ENCODE measurements around the gene MRPL27. TPM values are rescaled to one million over a fixed set of nuclear protein-coding genes. Genes with fewer than 3 reads are reported as not detected.
A peak's percentile ranks its signal among the peaks of the same experiment; 100 is the strongest.

Gene MRPL27
- total RNA-seq, 2 experiments from 2014 or later, result 55.1 to 58.2 TPM

DNA sequence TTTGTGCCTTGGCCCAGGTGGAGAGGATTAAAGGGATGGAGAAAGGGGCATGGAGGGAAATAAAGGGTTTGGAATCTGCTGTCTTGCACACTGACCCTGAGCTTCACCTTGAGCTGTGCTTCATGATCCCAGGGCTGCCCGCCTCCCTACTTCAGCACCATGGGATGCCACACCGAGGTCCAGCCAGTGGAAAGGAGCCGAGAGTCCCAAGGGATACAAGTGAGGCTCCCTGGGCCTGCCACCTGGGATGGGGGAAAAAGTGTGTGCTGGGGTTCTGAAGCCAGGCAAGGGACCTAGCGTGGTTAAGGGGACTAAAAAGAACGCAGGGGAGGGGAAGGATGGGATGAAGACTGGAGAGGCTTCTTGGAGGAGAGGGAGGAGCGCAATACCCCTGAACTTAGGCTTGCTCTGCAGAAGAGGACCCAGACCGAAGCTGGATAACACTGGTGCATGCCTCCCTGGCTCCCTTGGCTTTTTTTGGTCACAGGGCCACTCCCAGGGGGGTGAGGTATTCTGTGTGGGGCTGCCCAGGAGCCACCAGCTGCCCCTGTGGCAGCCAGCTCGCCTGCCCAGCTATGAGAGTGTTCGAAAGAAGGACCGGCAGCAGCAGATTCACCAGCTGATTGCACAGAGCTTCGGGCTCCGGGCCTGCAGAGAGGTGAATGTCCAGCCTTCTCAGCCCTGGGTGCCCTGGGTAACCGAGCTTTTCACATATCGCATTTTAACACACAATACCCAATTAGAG is 7.2 kb downstream of the MRPL27 start:
- no peak for DNase-seq
- H3K4me3 Mint-ChIP-seq, result no peak overlapping the region
- peaks cover 16% of the 10 kb centered on the region for H3K4me1 Mint-ChIP-seq (ENCODE audit: low read depth)
- intact Hi-C loops (cut with micrococcal nuclease), result no loop called here
- peaks cover 19% of the 10 kb centered on the region for H3K36me3 Mint-ChIP-seq (ENCODE audit: low read depth)
- no peaks in the 10 kb centered on the region for H3K27me3 Mint-ChIP-seq (ENCODE audit: low read depth)
- H3K27ac Mint-ChIP-seq, result no peak overlapping the region
- H3K9me3 Mint-ChIP-seq, result no peaks in the 10 kb centered on the region
- CTCF ChIA-PET, result interaction anchor here (0.6 to 4.3 kb wide), 3 partner anchors 31 to 50 kb away, joined by 3 to 19 read pairs (median 3); partner anchors contain the start of gene LRRC59

DNA sequence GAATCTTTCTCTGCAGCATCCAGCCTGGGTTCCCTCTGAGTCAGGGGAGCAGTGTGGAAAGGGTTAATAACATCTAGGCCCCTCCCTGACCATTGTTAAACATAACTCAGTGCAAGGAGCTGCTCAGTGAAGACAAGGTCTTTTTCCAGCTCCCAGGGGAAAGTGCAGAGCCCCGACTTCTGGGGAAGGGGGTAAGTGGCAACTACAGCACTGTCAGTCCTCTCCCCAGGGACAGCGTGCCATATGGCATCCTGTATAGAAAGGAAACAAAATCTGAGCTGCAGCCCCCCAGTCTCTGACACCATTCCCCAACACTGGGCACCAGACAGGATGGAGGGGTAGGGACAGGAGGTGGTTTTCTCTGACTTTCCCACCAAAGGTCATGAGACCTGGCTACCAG is 7.8 kb downstream of the MRPL27 start:
- intact Hi-C loops (cut with micrococcal nuclease), result no loop called here
- peaks cover 17% of the 10 kb centered on the region for H3K36me3 Mint-ChIP-seq (ENCODE audit: low read depth)

DNA sequence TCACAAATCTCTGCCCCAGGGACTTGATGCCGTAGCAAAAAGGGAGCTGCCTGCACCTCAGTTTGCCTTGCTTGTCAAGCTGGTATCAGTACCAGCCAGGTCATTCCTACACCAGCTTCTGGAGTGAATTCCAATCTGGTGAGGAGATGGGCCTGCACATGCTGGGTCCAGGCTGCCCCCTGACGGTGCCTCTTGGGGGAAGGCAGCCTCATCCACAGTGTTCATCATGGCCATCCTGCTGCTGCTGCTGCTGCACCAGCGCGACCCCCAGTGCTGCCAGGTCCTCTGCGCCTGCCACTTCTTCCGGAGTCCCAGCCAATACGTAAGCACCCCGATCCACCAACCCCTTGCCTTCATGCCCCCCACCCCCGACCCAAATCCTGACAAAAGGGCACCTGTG is 8.3 kb downstream of the MRPL27 start:
- DNase-seq, result no peak
- Mint-ChIP-seq H3K9me3 (no peaks in the 10 kb centered on the region), H3K36me3 (ENCODE audit: low read depth) (peaks cover 12% of the 10 kb centered on the region), H3K27me3 (ENCODE audit: low read depth) (no peaks in the 10 kb centered on the region), H3K4me1 (ENCODE audit: low read depth) (peaks cover 9% of the 10 kb centered on the region), H3K4me3 (no peak overlapping the region), H3K27ac (no peak overlapping the region)
- CTCF ChIA-PET, result interaction anchor here (4.0 to 5.6 kb wide), 2 partner anchors 8 to 33 kb away, joined by 44 to 56 read pairs; partner anchors contain the start of genes EME1, LRRC59 and MRPL27
- intact Hi-C loops (cut with micrococcal nuclease), result loop anchor here (5.0 kb wide), 1 partner anchor 33 kb away; the partner anchor contains the start of gene LRRC59

More for the DNA sequence above, 7.8 kb downstream of the MRPL27 start:
- no peaks in the 10 kb centered on the region for H3K9me3 Mint-ChIP-seq
- peaks cover 10% of the 10 kb centered on the region for H3K4me1 Mint-ChIP-seq (ENCODE audit: low read depth)
- H3K27me3 Mint-ChIP-seq (ENCODE audit: low read depth), result no peaks in the 10 kb centered on the region
- no peak overlapping the region for H3K4me3 Mint-ChIP-seq
- no peak overlapping the region for H3K27ac Mint-ChIP-seq
- no peak for DNase-seq
- CTCF ChIA-PET, result interaction anchor here (1.0 to 4.3 kb wide), 2 partner anchors 32 to 49 kb away, joined by 3 to 19 read pairs; partner anchors contain the start of gene LRRC59

DNA sequence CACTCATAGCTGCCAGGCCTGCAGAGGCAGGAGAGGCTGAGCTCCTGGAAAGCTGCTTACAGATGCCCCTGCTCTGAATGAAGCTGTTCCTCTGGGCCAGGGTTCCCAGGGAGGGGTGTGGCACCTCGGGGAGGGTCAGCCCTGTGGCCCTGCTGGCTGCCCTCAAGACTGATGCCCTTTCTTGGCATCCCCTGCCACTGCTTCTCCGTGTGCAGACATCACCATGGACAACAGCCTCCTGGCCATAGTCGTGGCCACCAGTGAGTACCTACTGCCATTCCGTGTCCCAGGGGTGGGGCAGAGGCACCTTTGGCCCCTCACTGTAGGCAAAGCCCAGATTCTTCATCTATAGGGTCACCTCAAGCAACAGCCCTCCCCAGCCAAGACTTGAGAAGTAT is 8.9 kb downstream of the MRPL27 start:
- CTCF ChIA-PET, result interaction anchor here (4.0 to 5.6 kb wide), 3 partner anchors 9 to 33 kb away, joined by 34 to 56 read pairs (median 44); partner anchors contain the start of genes EME1, LRRC59, MRPL27 and XYLT2
- no peak for DNase-seq
- Mint-ChIP-seq H3K27me3 (ENCODE audit: low read depth) (no peaks in the 10 kb centered on the region), H3K27ac (no peak overlapping the region), H3K4me1 (ENCODE audit: low read depth) (peaks cover 9% of the 10 kb centered on the region), H3K36me3 (ENCODE audit: low read depth) (peaks cover 14% of the 10 kb centered on the region), H3K9me3 (no peaks in the 10 kb centered on the region), H3K4me3 (no peak overlapping the region)
- intact Hi-C loops (cut with micrococcal nuclease), result loop anchor here (5.0 kb wide), 1 partner anchor 33 kb away; the partner anchor contains the start of gene LRRC59

GRCh38 chr17:50363217-50364060 is 9.5 kb downstream of the MRPL27 start:
- Mint-ChIP-seq H3K36me3 (ENCODE audit: low read depth) (peaks cover 15% of the 10 kb centered on the region), H3K4me3 (no peak overlapping the region), H3K4me1 (ENCODE audit: low read depth) (peaks cover 9% of the 10 kb centered on the region), H3K9me3 (no peaks in the 10 kb centered on the region), H3K27me3 (ENCODE audit: low read depth) (no peaks in the 10 kb centered on the region), H3K27ac (no peak overlapping the region)
- CTCF ChIA-PET, result interaction anchor here (0.6 to 5.6 kb wide), 11 partner anchors 9 to 225 kb away, joined by 3 to 56 read pairs (median 10); partner anchors contain the start of genes EME1, LRRC59, MRPL27 and RSAD1
- DNase-seq, result peak; percentile 3
- intact Hi-C loops (cut with micrococcal nuclease), result loop anchor here (5.0 kb wide), 1 partner anchor 34 kb away; the partner anchor contains the start of gene LRRC59

GRCh38 chr17:50362661-50363060 is 10.3 kb downstream of the MRPL27 start:
- Mint-ChIP-seq H3K4me3 (no peak overlapping the region), H3K27me3 (ENCODE audit: low read depth) (no peaks in the 10 kb centered on the region), H3K4me1 (ENCODE audit: low read depth) (peaks cover 9% of the 10 kb centered on the region), H3K27ac (peak overlapping the region; percentile 84), H3K9me3 (no peaks in the 10 kb centered on the region), H3K36me3 (ENCODE audit: low read depth) (peaks cover 10% of the 10 kb centered on the region)
- peak; percentile 1 for DNase-seq
- CTCF ChIA-PET, result interaction anchor here (0.6 to 5.6 kb wide), 22 partner anchors 10 to 197 kb away, joined by 3 to 56 read pairs (median 6); partner anchors contain the start of genes EME1, LRRC59, MRPL27 and RSAD1
- intact Hi-C loops (cut with micrococcal nuclease), result loop anchor here (1.0 to 5.0 kb wide), 4 partner anchors 10 to 117 kb away; partner anchors contain the start of genes LRRC59 and XYLT2

DNA sequence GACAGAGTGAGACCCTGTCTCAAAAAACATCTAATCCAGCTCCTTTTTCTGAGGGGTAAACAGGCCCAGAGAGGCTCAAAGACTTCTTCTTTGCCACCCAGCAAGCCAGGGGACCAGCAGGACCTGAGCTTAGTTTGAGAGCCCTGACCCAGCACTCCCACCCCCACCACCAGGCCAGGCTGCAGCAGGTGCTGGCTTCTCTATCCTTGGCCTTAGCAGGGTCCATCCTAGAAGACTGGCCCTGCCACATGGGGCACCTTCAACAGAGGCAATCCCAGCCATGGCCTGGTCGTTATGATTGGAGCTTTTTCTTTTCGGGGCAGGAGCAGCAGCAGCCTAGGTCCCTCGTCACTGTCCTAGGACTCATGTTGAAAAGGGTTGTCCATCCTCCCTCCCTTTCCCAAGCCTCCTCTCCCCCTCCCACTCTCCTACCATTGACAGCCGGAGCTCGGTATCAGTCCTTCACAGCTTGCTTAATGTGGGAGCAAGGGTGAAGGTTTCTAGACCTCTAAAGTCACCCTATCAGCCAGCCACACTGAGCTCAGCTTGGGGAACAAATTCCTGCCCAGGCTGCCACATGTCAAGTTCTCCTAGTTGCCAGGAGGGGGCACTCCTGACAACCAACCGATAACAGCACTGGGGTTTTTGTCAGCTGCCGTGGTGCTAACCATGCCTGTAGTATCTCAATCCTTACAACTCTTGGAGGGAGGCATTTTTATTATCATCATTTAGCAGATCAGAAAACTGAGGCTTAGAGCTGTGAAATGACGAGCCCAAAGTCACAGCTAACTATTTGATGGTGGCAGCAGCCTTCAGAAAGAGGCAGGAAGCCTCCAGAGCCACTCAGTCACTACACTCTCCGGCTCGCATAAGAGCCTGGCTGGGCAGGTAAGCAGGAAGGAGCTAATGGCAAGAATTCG is 11.2 kb downstream of the MRPL27 start:
- DNase-seq, result peak; percentile 78
- H3K36me3 Mint-ChIP-seq (ENCODE audit: low read depth), result peaks cover 9% of the 10 kb centered on the region
- peak overlapping the region; percentile 84 for H3K27ac Mint-ChIP-seq
- peaks cover 9% of the 10 kb centered on the region for H3K4me1 Mint-ChIP-seq (ENCODE audit: low read depth)
- no peak overlapping the region for H3K4me3 Mint-ChIP-seq
- CTCF ChIA-PET, result interaction anchor here (0.6 to 5.6 kb wide), 26 partner anchors 10 to 200 kb away, joined by 3 to 56 read pairs (median 4); partner anchors contain the start of genes EME1, LRRC59, MRPL27 and RSAD1
- no peaks in the 10 kb centered on the region for H3K9me3 Mint-ChIP-seq
- intact Hi-C loops (cut with micrococcal nuclease), result loop anchor here (1.0 to 5.0 kb wide), 4 partner anchors 10 to 117 kb away; partner anchors contain the start of genes LRRC59 and XYLT2
- H3K27me3 Mint-ChIP-seq (ENCODE audit: low read depth), result no peaks in the 10 kb centered on the region

GRCh38 chr17:50360486-50361115 is 12.4 kb downstream of the MRPL27 start:
- CTCF ChIA-PET, result interaction anchor here (2.3 to 5.6 kb wide), 7 partner anchors 9 to 37 kb away, joined by 6 to 56 read pairs (median 21); partner anchors contain the start of genes EME1, LRRC59, MRPL27 and XYLT2
- no peak overlapping the region for H3K27ac Mint-ChIP-seq
- H3K36me3 Mint-ChIP-seq (ENCODE audit: low read depth), result peaks cover 9% of the 10 kb centered on the region
- H3K27me3 Mint-ChIP-seq (ENCODE audit: low read depth), result no peaks in the 10 kb centered on the region
- no peaks in the 10 kb centered on the region for H3K9me3 Mint-ChIP-seq
- no peak overlapping the region for H3K4me3 Mint-ChIP-seq
- intact Hi-C loops (cut with micrococcal nuclease), result loop anchor here (5.0 kb wide), 1 partner anchor 37 kb away; the partner anchor contains the start of gene LRRC59
- H3K4me1 Mint-ChIP-seq (ENCODE audit: low read depth), result peaks cover 9% of the 10 kb centered on the region
- DNase-seq, result peak; percentile 2

DNA sequence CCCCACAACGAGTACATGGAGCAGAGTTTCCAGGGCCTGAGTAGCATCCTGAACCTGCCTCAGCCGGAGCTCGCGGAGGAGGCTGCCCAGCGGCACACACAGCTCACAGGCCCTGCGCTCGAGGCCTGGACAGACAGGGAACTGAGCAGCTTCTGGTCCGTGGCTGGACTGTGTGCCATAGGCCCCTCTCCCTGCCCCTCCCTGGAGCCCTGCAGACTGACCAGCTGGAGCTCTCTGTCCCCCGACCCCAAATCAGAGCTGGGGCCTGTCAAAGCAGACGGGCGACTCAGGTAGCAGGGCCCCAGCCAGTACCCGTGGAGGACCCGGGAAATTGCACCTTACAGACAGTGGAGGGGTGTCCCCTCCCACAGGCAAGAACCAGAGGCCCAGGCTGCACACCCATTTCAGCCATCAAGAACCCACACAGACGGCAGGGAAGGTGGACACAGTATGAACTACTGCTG is 13.0 kb downstream of the MRPL27 start:
- Mint-ChIP-seq H3K4me1 (ENCODE audit: low read depth) (peaks cover 9% of the 10 kb centered on the region), H3K27me3 (ENCODE audit: low read depth) (no peaks in the 10 kb centered on the region), H3K4me3 (no peak overlapping the region), H3K36me3 (ENCODE audit: low read depth) (peaks cover 9% of the 10 kb centered on the region), H3K9me3 (no peaks in the 10 kb centered on the region), H3K27ac (no peak overlapping the region)
- CTCF ChIA-PET, result interaction anchor here (2.7 to 5.6 kb wide), 3 partner anchors 13 to 29 kb away, joined by 11 to 44 read pairs (median 34); partner anchors contain the start of genes EME1, MRPL27 and XYLT2
- peak; percentile 2 for DNase-seq
- intact Hi-C loops (cut with micrococcal nuclease), result loop anchor here (5.0 kb wide), 1 partner anchor 37 kb away; the partner anchor contains the start of gene LRRC59

DNA sequence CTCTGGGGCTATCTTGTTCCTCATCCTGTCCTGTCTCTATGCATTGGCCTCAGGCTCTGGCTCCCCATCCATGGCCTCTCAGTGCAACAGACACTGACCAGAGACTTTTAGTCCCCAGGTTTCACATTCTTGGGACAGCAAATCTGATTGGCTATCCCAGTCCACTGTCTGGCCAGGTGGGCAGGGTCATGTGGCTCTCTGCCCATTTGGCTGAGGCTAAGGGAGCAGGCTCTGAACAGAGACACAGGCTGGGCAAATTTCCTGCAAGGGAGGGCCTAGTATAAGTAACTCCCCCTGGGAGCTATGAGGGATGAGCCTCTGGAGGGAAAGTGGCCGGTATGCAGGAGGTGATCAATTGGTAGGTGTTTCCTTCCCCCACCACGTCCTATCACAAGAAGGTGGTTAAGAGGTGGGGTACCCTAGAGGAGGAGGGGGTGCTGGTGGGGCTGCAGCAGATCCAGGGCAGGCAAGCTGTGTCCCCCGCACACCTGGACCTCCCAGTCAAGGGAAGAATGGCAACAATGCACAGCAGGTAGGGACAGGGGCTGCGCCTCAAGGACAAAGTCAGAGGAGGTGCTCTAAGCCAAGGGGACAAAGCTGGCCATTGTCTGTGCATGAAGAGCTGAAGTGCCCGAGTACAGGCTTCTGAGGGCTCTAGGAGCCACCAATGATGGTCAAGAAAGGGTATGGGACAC is 13.8 kb downstream of the MRPL27 start:
- Mint-ChIP-seq H3K36me3 (ENCODE audit: low read depth) (peaks cover 10% of the 10 kb centered on the region), H3K27me3 (ENCODE audit: low read depth) (no peaks in the 10 kb centered on the region), H3K9me3 (no peaks in the 10 kb centered on the region), H3K4me1 (ENCODE audit: low read depth) (peaks cover 9% of the 10 kb centered on the region), H3K4me3 (no peak overlapping the region), H3K27ac (no peak overlapping the region)
- intact Hi-C loops (cut with micrococcal nuclease), result no loop called here
- DNase-seq, result no peak
- CTCF ChIA-PET, result interaction anchor here (5.6 kb wide), 1 partner anchor 14 kb away, joined by 44 read pairs; the partner anchor contains the start of genes EME1 and MRPL27

Measured in activated naive CD4-positive, alpha-beta T cell treated with anti-CD3 and anti-CD28 coated beads for 36 hours (primary cell).